ENCODE data around the gene SIGLEC6.

Gene SIGLEC6

DNA sequence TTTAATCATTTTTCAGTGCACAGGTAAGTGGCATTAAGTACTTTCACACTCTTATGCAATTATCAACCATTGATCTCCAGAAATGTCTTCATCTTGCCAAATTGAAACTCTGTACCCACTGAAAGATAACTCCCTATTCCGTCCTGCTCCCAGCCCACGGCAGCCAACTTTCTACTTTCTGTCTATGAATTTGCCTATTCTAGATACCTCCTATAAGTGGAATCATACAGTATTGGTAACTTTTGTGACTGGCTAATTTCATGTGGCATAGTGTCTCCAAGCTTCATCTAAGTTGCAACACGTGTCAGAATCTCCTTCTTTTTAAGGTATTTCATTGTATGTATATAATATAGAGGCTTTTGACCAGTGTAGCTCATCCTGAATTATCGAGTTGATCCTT, 58.9 kb downstream of the SIGLEC6 start:
- TF ChIP-seq, protein P1, sequence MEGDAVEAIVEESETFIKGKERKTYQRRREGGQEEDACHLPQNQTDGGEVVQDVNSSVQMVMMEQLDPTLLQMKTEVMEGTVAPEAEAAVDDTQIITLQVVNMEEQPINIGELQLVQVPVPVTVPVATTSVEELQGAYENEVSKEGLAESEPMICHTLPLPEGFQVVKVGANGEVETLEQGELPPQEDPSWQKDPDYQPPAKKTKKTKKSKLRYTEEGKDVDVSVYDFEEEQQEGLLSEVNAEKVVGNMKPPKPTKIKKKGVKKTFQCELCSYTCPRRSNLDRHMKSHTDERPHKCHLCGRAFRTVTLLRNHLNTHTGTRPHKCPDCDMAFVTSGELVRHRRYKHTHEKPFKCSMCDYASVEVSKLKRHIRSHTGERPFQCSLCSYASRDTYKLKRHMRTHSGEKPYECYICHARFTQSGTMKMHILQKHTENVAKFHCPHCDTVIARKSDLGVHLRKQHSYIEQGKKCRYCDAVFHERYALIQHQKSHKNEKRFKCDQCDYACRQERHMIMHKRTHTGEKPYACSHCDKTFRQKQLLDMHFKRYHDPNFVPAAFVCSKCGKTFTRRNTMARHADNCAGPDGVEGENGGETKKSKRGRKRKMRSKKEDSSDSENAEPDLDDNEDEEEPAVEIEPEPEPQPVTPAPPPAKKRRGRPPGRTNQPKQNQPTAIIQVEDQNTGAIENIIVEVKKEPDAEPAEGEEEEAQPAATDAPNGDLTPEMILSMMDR (IDR thresholded peaks at IDR 0.05; ENCODE audit: extremely low read depth, insufficient read depth, missing control alignments) = no peak
- in situ Hi-C loops (cut with MboI; ENCODE audit: low pct_unique_long_range_greater_than_20kb, low sequenced_read_pairs, unreplicated experiment) = loop anchor here (10.0 kb wide), 1 partner anchor 182 kb away; no protein-coding TSS in a partner anchor
- no peak for DNase-seq (ENCODE audit: low spot score)

DNA sequence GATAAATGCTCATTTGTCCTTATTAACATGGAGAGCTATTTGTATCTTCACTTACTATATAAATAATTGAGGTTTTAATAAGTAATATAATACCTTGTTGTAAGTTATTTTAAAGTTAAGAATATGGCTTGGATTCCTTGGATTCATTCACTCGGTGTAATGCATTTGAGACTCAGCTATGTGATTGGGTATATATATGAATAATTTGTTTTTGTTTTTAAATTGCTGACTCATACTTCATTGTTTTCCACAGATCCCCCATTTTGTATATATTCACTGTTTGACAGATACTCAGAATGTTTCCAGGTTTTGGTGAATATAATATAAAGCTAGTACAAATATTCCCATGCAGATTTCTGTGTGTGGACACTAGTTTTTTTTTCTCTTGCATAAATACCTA, 59.9 kb downstream of the SIGLEC6 start:
- no peak for DNase-seq (ENCODE audit: low spot score)
- in situ Hi-C loops (cut with MboI; ENCODE audit: low pct_unique_long_range_greater_than_20kb, low sequenced_read_pairs, unreplicated experiment) = loop anchor here (10.0 kb wide), 1 partner anchor 183 kb away; no protein-coding TSS in a partner anchor
- TF ChIP-seq, protein P1 (IDR thresholded peaks at IDR 0.05; ENCODE audit: extremely low read depth, insufficient read depth, missing control alignments) = no peak

DNA sequence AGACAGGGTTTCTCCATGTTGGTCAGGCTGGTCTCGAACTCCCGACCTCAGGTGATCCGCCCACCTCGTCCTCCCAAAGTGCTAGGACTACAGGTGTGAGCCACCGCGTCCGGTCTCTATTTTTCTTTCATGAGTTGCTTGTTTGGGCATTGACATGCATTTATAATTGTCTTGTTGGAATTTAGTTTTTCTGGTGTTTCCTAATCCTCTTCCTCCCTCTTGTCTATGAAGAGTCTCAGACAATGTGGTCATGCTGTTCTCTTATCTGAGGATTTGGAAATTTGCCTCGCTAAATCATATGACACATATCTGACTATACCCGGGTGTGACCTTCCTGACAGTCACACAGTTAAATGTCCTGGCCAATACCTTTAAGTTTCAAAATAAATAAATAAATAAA, 60.5 kb downstream of the SIGLEC6 start:
- TF ChIP-seq, protein P1 (IDR thresholded peaks at IDR 0.05; ENCODE audit: extremely low read depth, insufficient read depth, missing control alignments) = no peak
- in situ Hi-C loops (cut with MboI; ENCODE audit: low pct_unique_long_range_greater_than_20kb, low sequenced_read_pairs, unreplicated experiment) = loop anchor here (10.0 kb wide), 1 partner anchor 184 kb away; no protein-coding TSS in a partner anchor
- no peak for DNase-seq (ENCODE audit: low spot score)

DNA sequence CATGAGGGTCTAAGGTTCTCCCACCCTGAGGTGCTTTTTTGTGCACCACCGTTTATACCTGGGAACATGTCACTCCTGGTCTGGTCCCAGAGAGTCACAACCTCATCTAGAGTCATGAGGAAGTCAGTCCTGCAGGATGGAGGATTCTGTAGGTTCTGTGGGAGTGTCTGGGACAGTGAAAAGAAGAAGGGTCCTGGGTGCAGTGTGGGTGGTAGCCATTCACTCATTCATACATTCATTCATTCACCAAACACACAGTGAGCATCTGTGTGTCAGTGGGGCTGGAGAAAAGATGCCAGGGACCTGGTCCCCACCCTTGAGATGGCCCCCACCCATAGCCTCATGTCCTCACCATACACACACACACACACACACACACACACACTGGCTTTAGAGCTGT, 61.8 kb downstream of the SIGLEC6 start:
- TF ChIP-seq, protein P1 (IDR thresholded peaks at IDR 0.05; ENCODE audit: extremely low read depth, insufficient read depth, missing control alignments) = no peak
- in situ Hi-C loops (cut with MboI; ENCODE audit: low pct_unique_long_range_greater_than_20kb, low sequenced_read_pairs, unreplicated experiment) = loop anchor here (10.0 kb wide), 1 partner anchor 185 kb away; no protein-coding TSS in a partner anchor
- DNase-seq (ENCODE audit: low spot score) = no peak

DNA sequence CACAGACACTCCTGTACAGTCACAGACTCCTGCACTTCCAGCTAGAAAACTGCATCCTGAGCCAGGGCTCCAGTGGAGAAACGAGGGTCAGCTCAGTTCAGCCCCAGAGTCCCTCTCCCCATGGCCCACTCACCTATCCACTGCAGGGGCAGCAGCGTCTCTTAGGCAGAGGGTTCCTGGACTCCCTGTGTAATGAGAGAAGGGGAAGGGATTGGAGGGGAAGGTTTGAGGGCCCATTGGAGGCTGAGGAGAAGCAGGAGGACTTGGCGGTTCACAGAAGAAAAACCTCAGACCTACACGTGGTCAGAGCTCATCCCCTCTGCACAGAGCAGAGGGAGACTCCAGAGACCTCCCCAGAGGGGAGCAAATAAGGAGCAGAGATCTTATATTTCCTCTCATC, 62.3 kb downstream of the SIGLEC6 start:
- TF ChIP-seq, protein P1 (IDR thresholded peaks at IDR 0.05; ENCODE audit: extremely low read depth, insufficient read depth, missing control alignments) = no peak
- DNase-seq (ENCODE audit: low spot score) = no peak
- in situ Hi-C loops (cut with MboI; ENCODE audit: low pct_unique_long_range_greater_than_20kb, low sequenced_read_pairs, unreplicated experiment) = no loop called here

DNA sequence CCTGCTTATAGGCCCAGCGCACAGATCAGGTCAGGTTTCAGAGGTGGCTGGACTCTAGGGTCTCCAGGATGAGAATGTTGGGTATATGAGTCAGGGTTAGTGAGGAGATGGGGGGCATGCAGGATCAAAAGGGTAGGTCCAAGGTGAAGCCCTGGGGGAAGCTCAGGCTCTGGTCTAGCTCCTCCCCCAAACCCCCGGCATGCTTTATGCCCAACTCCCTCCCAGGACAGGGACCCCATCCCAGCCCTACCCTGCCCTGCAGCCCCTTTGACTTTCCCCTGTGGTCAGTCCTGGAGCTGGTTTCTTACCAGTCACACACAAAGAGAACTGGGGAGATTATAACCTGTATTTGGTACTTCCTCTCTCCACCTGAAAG, 62.9 kb downstream of the SIGLEC6 start:
- DNase-seq (ENCODE audit: low spot score) = no peak
- in situ Hi-C loops (cut with MboI; ENCODE audit: low pct_unique_long_range_greater_than_20kb, low sequenced_read_pairs, unreplicated experiment) = no loop called here
- TF ChIP-seq, protein P1 (IDR thresholded peaks at IDR 0.05; ENCODE audit: extremely low read depth, insufficient read depth, missing control alignments) = no peak

All from GM13977 (cell line).